Prostate gland (tissue), 2 donors: Measurements from ENCODE around the gene CYS1.

Experiments used
- CTCF ChIP-seq, 4 experiments: fragments of 200-600 bp in 2 of 4; fragments of 450-650 bp in 2 of 4; sonication (generic) in 2 of 4; IDR thresholded peaks; 1 replicate in 3 of 4; 2 replicates in 1 of 4; pipeline ENCODE4 v1.5.1; 2016 to 2019; ENCODE audit warnings: antibody characterized with exemption in 4 of 4, mild to moderate bottlenecking in 2 of 4, moderate library complexity in 2 of 4
- POLR2AphosphoS5 ChIP-seq: sonication (generic); formaldehyde crosslinking; IDR thresholded peaks from one replicate; pipeline ENCODE4 v1.6.1; 2017; ENCODE audit warnings: antibody characterized with exemption

- TF ChIP-seq CTCF (IDR thresholded peaks at IDR 0.05), result no peak
- no peak for TF ChIP-seq POLR2AphosphoS5
These were observed 20.5 kb downstream of the CYS1 start for GRCh38 chr2:10059552-10060335.
